GM18520 (cell line): Measurements from ENCODE around the gene PPIL1.

Source experiments
- ATAC-seq: cut with Tn5 transposase; IDR thresholded peaks from one replicate; pipeline ENCODE4 v1.9.1; 2021; ENCODE audit not compliant: unreplicated experiment

The PPIL1 gene

GRCh38 chr6:36856277-36856676 is 18.3 kb downstream of the PPIL1 start:
- no peak for ATAC-seq

- ATAC-seq, result no peak
Measured at GRCh38 chr6:36855750-36856149, 18.9 kb downstream of the PPIL1 start.

- ATAC-seq, result no peak
Measured at GRCh38 chr6:36853325-36853724, 21.3 kb downstream of the PPIL1 start.

- ATAC-seq, result no peak
Measured at GRCh38 chr6:36852481-36853147, 22.0 kb downstream of the PPIL1 start.

- no peak for ATAC-seq
Measured at GRCh38 chr6:36851626-36852025, 23.0 kb downstream of the PPIL1 start.

- no peak for ATAC-seq
Measured at GRCh38 chr6:36851149-36851614, 23.4 kb downstream of the PPIL1 start.

GRCh38 chr6:36850021-36850420 is 24.6 kb downstream of the PPIL1 start:
- no peak for ATAC-seq

GRCh38 chr6:36848658-36849441 is 25.8 kb downstream of the PPIL1 start:
- no peak for ATAC-seq

- no peak for ATAC-seq
Measured at GRCh38 chr6:36847991-36848390, 26.6 kb downstream of the PPIL1 start.

- ATAC-seq, result no peak
Measured at GRCh38 chr6:36847152-36847551, 27.5 kb downstream of the PPIL1 start.

- no peak for ATAC-seq
Measured at GRCh38 chr6:36845233-36845632, 29.4 kb downstream of the PPIL1 start.

GRCh38 chr6:36844232-36845170 is 30.1 kb downstream of the PPIL1 start:
- no peak for ATAC-seq

GRCh38 chr6:36843170-36843569 is 31.4 kb downstream of the PPIL1 start:
- ATAC-seq, result no peak

- no peak for ATAC-seq
Measured at GRCh38 chr6:36841756-36842155, 32.8 kb downstream of the PPIL1 start.

- ATAC-seq, result no peak
Measured at GRCh38 chr6:36840432-36841403, 33.9 kb downstream of the PPIL1 start.

- no peak for ATAC-seq
Measured at GRCh38 chr6:36839749-36840431, 34.7 kb downstream of the PPIL1 start.

GRCh38 chr6:36838896-36839748 is 35.5 kb downstream of the PPIL1 start, which contains the start of gene CPNE5:
CPNE5 (minus strand) TSS chr6:36839444; CDS start chr6:36839377, 67 bp downstream.
- ATAC-seq, result no peak

- ATAC-seq, result no peak
Measured at GRCh38 chr6:36837686-36838085, 36.9 kb downstream of the PPIL1 start.

GRCh38 chr6:36837022-36837339 is 37.6 kb downstream of the PPIL1 start:
- no peak for ATAC-seq
